GM18507 (cell line): ENCODE measurements around the gene GON4L.
"Not testable (repeated sequence)": the region's sequence is repeated elsewhere in the genome, so short reads cannot be mapped to it uniquely, and the experiment has no call there.

Source experiments
- DNase-seq: peaks from one replicate; pipeline ENCODE4 v3.0.0; 2011; ENCODE audit warnings: low read depth; ENCODE audit not compliant: insufficient read length; ENCODE audit errors: extremely low spot score
- FAIRE-seq: peaks from 2 replicates; lab custom pipeline; 2011; peaks lifted over from hg19 to GRCh38; lab: Jason Lieb, UNC

GON4L gene

GRCh38 chr1:155834927-155835399 is 22.1 kb downstream of the GON4L start:
- not testable (repeated sequence) for DNase-seq, FAIRE-seq

GRCh38 chr1:155834296-155834926 is 22.6 kb downstream of the GON4L start:
- FAIRE-seq (no peak), DNase-seq (no peak)

- no peak for DNase-seq
- FAIRE-seq: no peak
Observed at GRCh38 chr1:155833665-155834295, 23.2 kb downstream of the GON4L start.

GRCh38 chr1:155831279-155831976 is 25.6 kb downstream of the GON4L start:
- no peak for FAIRE-seq
- DNase-seq: no peak

- no peak for FAIRE-seq
- DNase-seq: no peak
Observed at GRCh38 chr1:155827450-155827849, 29.6 kb downstream of the GON4L start.

GRCh38 chr1:155816351-155816750 is 40.7 kb downstream of the GON4L start:
- no peak for DNase-seq
- no peak for FAIRE-seq

GRCh38 chr1:155813672-155814071 is 43.3 kb downstream of the GON4L start:
- DNase-seq (no peak), FAIRE-seq (no peak)

GRCh38 chr1:155812878-155813277 is 44.1 kb downstream of the GON4L start:
- DNase-seq (no peak), FAIRE-seq (no peak)

GRCh38 chr1:155809088-155809487 is 47.9 kb downstream of the GON4L start:
- DNase-seq: no peak
- FAIRE-seq: no peak

GRCh38 chr1:155801149-155801548 is 55.9 kb downstream of the GON4L start:
- no peak for DNase-seq
- FAIRE-seq: no peak

GRCh38 chr1:155795618-155796017 is 61.4 kb downstream of the GON4L start:
- FAIRE-seq, DNase-seq: not testable (repeated sequence)

GRCh38 chr1:155794605-155795245 is 62.3 kb downstream of the GON4L start:
- DNase-seq: no peak
- no peak for FAIRE-seq

- DNase-seq (no peak), FAIRE-seq (no peak)
Observed at GRCh38 chr1:155793213-155793612, 63.8 kb downstream of the GON4L start.

GRCh38 chr1:155777582-155777981 is 79.4 kb downstream of the GON4L start:
- no peak for FAIRE-seq
- no peak for DNase-seq

- DNase-seq (no peak), FAIRE-seq (no peak)
Observed at GRCh38 chr1:155776414-155776813, 80.6 kb downstream of the GON4L start.

- FAIRE-seq: no peak
Observed at GRCh38 chr1:155773221-155773620, 83.8 kb downstream of the GON4L start.

GRCh38 chr1:155769257-155769656 is 87.8 kb downstream of the GON4L start:
- no peak for FAIRE-seq
- no peak for DNase-seq

More at GRCh38 chr1:155773221-155773620, 83.8 kb downstream of the GON4L start:
- no peak for DNase-seq

GRCh38 chr1:155767399-155767989 is 89.5 kb downstream of the GON4L start:
- DNase-seq: not testable (repeated sequence)

GRCh38 chr1:155763989-155764388 is 93.0 kb downstream of the GON4L start:
- DNase-seq, FAIRE-seq: not testable (repeated sequence)

More at GRCh38 chr1:155767399-155767989, 89.5 kb downstream of the GON4L start:
- not testable (repeated sequence) for FAIRE-seq
